Stimulated activated CD8-positive, alpha-beta memory T cell treated with anti-CD3 and anti-CD28 coated beads, Interleukin-4, amount 100 ng/mL, for 1 hour (primary cell): ENCODE data around the gene TLR10.
A peak's percentile ranks its signal among the peaks of the same experiment; 100 is the strongest.
"Not testable (repeated sequence)": the region's sequence is repeated elsewhere in the genome, so short reads cannot be mapped to it uniquely, and the experiment has no call there.

Source experiments
- DNase-seq, 2 donors: peaks; one replicate each; pipeline ENCODE4 v3.0.0-alpha.2; 2020; ENCODE audit warnings: low read depth in 2 of 2, low spot score in 1 of 2

Gene TLR10

DNA sequence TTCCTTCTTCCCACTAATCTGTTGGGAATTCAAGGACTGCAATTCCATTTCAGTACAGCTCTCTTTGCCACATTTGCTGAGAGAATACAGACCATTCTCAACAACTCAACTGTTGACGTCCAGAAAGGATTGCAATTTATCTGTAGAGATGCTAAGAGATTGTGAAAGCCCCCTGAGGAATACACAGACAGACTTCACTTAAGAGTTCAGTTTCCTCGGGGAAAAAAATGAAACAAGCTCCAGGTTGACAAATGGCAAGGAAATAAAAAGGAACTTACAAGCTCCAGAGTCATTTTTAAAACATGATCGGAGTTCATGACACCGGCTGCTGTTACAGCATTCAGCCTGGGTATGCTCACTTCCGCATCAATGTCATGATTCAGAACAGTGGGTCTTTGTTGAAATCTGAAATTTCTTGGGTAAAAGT lies 13.8 kb downstream of the TLR10 start:
- no peak for DNase-seq

GRCh38 chr4:38766940-38767339 lies 15.8 kb downstream of the TLR10 start:
- not testable (repeated sequence) for DNase-seq

DNA sequence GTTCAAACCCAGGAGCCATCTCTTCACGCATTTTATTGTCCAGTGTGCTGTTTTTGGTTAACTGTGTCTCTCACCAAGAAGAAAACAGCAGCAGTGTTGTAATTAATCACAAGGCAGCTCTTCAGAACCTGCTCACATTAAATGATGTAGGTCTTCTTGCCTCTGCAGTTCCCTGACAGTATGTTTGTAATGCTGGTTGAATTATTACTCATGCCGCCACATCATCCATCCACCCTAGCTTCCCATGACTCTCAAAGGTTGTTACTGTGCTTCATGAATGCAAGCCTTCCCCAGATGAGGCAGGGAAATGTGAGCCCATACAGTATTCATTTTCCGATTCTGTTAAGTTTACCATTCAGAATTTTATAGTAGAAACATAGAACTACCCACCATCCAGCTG lies 17.4 kb downstream of the TLR10 start:
- no peak for DNase-seq

DNA sequence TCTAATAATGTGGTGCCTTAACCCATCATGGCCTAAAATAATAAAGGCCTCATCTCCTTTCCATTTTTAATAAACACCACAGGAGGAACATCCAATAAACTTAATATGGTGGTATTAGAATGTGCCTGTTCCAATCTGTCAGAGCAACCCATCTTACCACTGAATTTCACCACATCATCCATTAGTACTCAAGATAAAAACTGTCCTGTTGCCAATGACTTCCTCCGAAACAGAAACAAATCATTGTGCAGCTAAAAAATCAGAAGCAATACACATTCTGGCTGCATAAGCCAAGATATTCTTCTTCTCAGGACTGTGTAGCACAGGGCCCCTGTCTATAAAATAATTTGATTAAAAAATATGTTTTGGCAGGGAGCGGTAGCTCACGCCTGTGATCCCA lies 18.5 kb downstream of the TLR10 start:
- DNase-seq, result no peak

- DNase-seq, result no peak
Measured at GRCh38 chr4:38762560-38762959, 20.2 kb downstream of the TLR10 start.

GRCh38 chr4:38759790-38760122 lies 23.0 kb downstream of the TLR10 start:
- DNase-seq, result no peak

- DNase-seq, result peak in 1 of 2 donors; percentile 33
Measured at GRCh38 chr4:38759113-38759789, 23.5 kb downstream of the TLR10 start.

- DNase-seq, result no peak
Measured at GRCh38 chr4:38757945-38758600, 24.7 kb downstream of the TLR10 start.

GRCh38 chr4:38752941-38753806 lies 29.6 kb downstream of the TLR10 start:
- no peak for DNase-seq

DNA sequence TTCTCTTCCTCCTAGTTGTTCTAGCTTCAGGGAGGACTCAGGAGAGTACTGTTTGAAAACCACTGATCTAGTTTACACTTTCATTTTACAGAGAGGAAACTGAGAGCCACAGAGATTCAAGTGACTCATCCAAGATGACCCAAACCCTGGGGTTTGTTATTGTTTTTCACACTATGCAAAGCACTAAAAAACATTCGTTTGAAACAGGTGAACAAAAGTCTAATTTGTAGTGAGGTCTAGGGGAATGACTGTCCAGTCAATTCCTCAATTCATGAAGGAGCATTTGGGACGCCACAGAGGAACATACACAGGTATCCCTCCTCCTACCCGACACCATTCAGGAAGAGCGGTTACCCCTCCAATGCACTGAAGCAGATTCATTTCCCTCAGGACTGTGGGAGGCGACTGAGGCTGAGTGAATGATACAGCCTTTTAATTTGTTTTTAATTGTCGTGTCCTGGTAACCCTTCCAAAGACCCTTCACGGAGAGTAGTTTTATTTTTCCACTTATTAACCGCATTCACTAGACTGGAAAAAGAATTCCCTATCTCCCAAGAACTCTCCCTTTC lies 30.3 kb downstream of the TLR10 start:
- DNase-seq, result no peak

DNA sequence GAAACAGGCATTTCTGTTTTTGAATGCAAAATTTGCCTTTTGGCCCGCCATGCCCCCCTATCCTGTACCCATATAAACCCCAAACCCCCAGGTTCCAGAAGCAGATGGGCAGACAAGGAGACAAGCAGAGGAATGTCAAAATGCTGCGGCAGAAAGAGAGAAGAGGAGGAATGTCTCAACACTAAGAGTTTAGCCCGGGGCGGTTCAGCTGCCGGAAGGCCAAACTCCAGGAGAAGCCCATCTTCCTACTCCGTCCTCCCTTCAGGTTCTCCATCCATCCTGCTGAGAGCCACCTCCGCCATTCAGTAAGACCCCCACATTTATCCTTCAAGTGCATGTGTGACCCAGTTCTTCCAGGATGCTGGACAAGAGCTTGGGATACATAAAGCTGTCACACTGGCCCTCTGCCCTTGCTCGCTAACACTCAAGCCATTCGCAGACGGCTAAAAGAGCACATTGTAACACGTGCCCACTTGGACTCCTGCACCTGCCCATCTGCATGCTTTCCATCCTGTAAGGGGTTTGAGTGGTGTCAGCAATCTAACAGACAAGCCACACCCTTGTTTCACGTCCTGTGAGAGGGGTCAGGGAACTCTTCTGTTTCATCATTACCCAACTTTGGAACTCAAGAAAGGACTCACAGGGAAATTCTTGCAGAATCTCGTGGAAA lies 31.3 kb downstream of the TLR10 start:
- DNase-seq, result no peak

- DNase-seq, result no peak
Measured at GRCh38 chr4:38749336-38749735, 33.5 kb downstream of the TLR10 start.

DNA sequence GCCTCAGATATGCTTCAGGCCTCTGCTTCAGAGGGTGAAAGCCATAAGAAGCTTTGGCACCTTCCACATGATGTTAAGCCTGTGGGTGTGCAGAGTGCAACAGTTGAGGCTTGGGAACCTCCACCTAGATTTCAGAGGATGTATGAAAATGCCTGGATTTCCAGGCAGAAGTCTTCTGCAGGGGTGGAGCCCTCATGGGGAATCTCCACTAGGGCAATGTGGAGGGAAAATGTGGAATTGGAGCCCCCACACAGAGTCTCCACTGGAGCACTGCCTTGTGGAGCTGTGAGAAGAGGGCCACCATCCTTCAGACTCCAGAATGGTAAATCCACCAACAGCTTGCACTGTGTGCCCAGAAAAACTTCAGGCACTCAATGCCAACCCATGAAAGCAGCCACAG lies 35.2 kb downstream of the TLR10 start:
- no peak for DNase-seq

GRCh38 chr4:38745881-38746280 lies 36.9 kb downstream of the TLR10 start:
- DNase-seq, result no peak

GRCh38 chr4:38743866-38744265 lies 38.9 kb downstream of the TLR10 start:
- DNase-seq, result no peak

- DNase-seq, result no peak
Measured at GRCh38 chr4:38740303-38740702, 42.5 kb downstream of the TLR10 start.

- no peak for DNase-seq
Measured at GRCh38 chr4:38738940-38739803, 43.6 kb downstream of the TLR10 start.

DNA sequence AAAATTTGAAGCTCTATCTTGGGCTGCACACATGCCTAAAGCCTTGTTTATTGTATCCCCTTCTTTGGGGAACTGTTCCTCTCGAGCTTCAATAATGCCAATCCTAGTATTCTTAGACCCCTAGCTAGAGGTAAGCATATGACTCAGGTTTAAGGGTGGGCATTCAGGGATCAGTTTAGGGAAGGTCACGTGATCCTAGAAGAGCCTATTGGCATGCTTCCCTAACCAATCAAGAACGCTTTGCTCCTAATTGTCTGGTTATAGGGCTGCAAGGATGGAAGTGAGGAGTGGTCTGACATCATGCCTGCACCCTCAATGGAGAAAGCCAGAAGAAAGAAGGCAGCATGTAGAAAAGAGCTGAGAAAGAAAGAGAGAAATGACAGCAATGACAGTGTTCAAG lies 46.9 kb downstream of the TLR10 start:
- no peak for DNase-seq

DNA sequence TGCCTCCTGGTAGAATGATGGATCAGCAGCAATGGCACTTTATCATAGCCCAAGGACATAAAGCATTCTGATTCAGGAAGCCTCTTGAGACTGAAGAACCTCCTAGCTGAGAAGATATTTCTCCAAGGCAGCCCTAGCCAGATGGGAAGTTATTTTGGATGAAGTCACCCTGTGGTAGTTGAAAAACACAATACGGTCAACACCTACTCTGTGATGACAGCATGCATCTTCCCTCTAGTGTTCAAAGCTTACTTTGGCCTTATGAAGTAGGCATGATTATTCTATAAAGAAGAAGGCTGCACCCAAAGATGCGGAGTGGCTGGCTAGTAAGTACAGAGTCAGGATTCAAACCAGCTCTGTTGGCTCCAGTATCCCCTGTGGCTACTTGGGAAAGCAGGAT lies 47.9 kb downstream of the TLR10 start:
- DNase-seq, result no peak

GRCh38 chr4:38734446-38734845 lies 48.3 kb downstream of the TLR10 start:
- no peak for DNase-seq
